Mucosa of descending colon (tissue), 3 donors: Measurements from ENCODE around the gene CXCR3. TPM values are rescaled to one million over a fixed set of nuclear protein-coding genes. Genes with fewer than 3 reads are reported as not detected.
A peak's percentile ranks its signal among the peaks of the same experiment; 100 is the strongest.
"Not testable (repeated sequence)": the region's sequence is repeated elsewhere in the genome, so short reads cannot be mapped to it uniquely, and the experiment has no call there.

ENCODE experiments used
- ATAC-seq: fragments of 200-7000 bp; cut with Tn5 transposase; one replicate; pipeline ENCODE4 v1.9.1; 2020; ENCODE audit warnings: mild to moderate bottlenecking, moderate library complexity
- DNase-seq, 3 donors: peaks; one replicate each; pipeline ENCODE4 v3.0.0-alpha.2; 2020
- H3K36me3 ChIP-seq: fragments of 200-600 bp; one replicate; pipeline ENCODE4 v1.8.0; 2021; ENCODE audit warnings: low read depth, mild to moderate bottlenecking
- H3K4me1 ChIP-seq: fragments of 200-600 bp; one replicate; pipeline ENCODE4 v1.8.0; 2021; ENCODE audit warnings: low read depth, mild to moderate bottlenecking
- H3K4me3 ChIP-seq: fragments of 200-600 bp; one replicate; pipeline ENCODE4 v1.8.0; 2021; ENCODE audit warnings: mild to moderate bottlenecking
- H3K9me3 ChIP-seq: fragments of 200-600 bp; one replicate; pipeline ENCODE4 v1.8.0; 2021; ENCODE audit warnings: mild to moderate bottlenecking
- CTCF ChIP-seq: fragments of 200-600 bp; IDR thresholded peaks from one replicate; pipeline ENCODE4 v1.8.0; 2022; ENCODE audit warnings: antibody characterized with exemption, mild to moderate bottlenecking
- intact Hi-C, 2 donors: fragments of 100-400 bp; cut with DNase I in 1 of 2; cut with micrococcal nuclease in 1 of 2; formaldehyde crosslinking; loops; one replicate each; pipeline versions ENCODE4 v1.11.0 to v1.11.1; 2022; cut with DNase I, micrococcal nuclease
- total RNA-seq, 3 donors: library from RNA; stranded (reverse); fragmentation: NEBNext Ultra II Directional in 2 of 3; extraction: Animal tissue kit (Norgen Biotek cat#: 25700) in 2 of 3; gene quantifications; one replicate each; pipeline versions ENCODE4 v1.2.1 to v1.2.4, GENCODE V29; 2021 to 2023
- donor health status: DM: no; HTN: no; CAD: no; lungs with moderate emphysema.
- donor health status: DM: no; HTN: no; CAD: no.
- donor health status: DM: no; HTN: yes; CAD: no.

Gene CXCR3
- total RNA-seq, 3 donors from 2014 or later = 1.9 to 6.1 (median 2.1) TPM

GRCh38 chrX:71662654-71663053 is 44.3 kb upstream of the CXCR3 start:
- H3K36me3 ChIP-seq, intact Hi-C loops, H3K9me3 ChIP-seq, H3K4me3 ChIP-seq, ATAC-seq, H3K4me1 ChIP-seq: not testable (repeated sequence)
- DNase-seq = peak in 1 of 3 donors; percentile 29

- intact Hi-C loops = no loop called here
Measured at GRCh38 chrX:71661919-71662318, 43.6 kb upstream of the CXCR3 start.

GRCh38 chrX:71660562-71661416 is 42.5 kb upstream of the CXCR3 start:
- Histone ChIP-seq H3K36me3 (no peaks in the 10 kb centered on the region), H3K4me1 (no peaks in the 10 kb centered on the region), H3K4me3 (no peak overlapping the region), H3K9me3 (no peaks in the 10 kb centered on the region)
- intact Hi-C loops = no loop called here
- DNase-seq = peak in 1 of 3 donors; percentile 12
- TF ChIP-seq CTCF = no peak
- no peak for ATAC-seq

More at GRCh38 chrX:71661919-71662318, 43.6 kb upstream of the CXCR3 start:
- Histone ChIP-seq H3K4me1 (no peaks in the 10 kb centered on the region), H3K36me3 (no peaks in the 10 kb centered on the region), H3K9me3 (no peaks in the 10 kb centered on the region), H3K4me3 (no peak overlapping the region)
- TF ChIP-seq CTCF = no peak
- ATAC-seq (no peak), DNase-seq (peak in 1 of 3 donors; percentile 24)

GRCh38 chrX:71659959-71660358 is 41.6 kb upstream of the CXCR3 start:
- ATAC-seq (no peak), DNase-seq (peak in 1 of 3 donors; percentile 8)
- H3K9me3 ChIP-seq = no peaks in the 10 kb centered on the region
- no peaks in the 10 kb centered on the region for H3K4me1 ChIP-seq
- intact Hi-C loops = no loop called here
- H3K36me3 ChIP-seq = no peaks in the 10 kb centered on the region
- TF ChIP-seq CTCF = no peak
- no peak overlapping the region for H3K4me3 ChIP-seq

- Histone ChIP-seq H3K4me3 (no peak overlapping the region), H3K4me1 (no peaks in the 10 kb centered on the region), H3K36me3 (no peaks in the 10 kb centered on the region), H3K9me3 (no peaks in the 10 kb centered on the region)
- ATAC-seq = no peak
- no peak for DNase-seq
- no peak for TF ChIP-seq CTCF
- intact Hi-C loops = no loop called here
Measured at GRCh38 chrX:71659342-71659741, 41.0 kb upstream of the CXCR3 start.

- H3K9me3 ChIP-seq = no peaks in the 10 kb centered on the region
- H3K4me1 ChIP-seq = no peaks in the 10 kb centered on the region
- no peaks in the 10 kb centered on the region for H3K36me3 ChIP-seq
- intact Hi-C loops = no loop called here
- H3K4me3 ChIP-seq = no peak overlapping the region
- DNase-seq (no peak), ATAC-seq (no peak)
- no peak for TF ChIP-seq CTCF
Measured at GRCh38 chrX:71657267-71657666, 39.0 kb upstream of the CXCR3 start.
